ENCODE results near the gene GNG2.
A peak's percentile ranks its signal among the peaks of the same experiment; 100 is the strongest.

GNG2 gene

DNA sequence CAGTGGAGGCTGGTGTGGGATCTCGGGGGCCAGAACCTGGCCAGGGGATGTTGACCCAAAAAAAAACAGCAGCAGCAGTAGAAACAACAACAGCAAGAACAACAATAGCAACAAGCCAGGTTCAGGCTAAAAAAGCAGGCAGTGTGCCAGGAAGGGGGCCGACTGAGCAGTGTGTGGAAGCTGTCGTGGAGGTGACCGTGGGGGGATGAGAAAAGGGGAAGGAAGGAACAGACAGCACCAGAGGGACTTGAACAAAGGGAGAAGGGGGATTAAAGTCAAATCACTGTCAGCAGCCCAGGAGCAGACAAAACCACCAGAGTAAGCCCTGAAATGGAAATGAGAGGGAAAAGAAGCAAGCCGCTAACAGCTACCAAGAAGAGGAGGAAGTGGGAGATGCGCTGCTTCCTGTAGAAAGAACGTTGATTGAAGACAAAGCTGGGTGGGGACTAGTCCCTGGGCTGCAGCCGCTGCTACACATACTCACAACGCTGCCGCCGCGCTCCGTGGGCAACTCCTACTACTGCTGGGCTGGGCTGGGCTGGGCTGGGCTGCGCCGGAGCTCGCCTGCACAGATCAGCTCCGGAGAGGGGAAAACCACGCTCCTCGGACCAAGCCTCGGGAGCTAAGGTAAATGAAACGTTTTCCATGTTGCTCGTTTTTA lies at the start of gene GNG2:
GNG2 (plus strand) TSS at position 449 of the 661 bp plus-strand sequence. CDS start 90,067 bp downstream, outside the sequence.
- DNase-seq (ENCODE audit: low spot score): peak; percentile 87

DNA sequence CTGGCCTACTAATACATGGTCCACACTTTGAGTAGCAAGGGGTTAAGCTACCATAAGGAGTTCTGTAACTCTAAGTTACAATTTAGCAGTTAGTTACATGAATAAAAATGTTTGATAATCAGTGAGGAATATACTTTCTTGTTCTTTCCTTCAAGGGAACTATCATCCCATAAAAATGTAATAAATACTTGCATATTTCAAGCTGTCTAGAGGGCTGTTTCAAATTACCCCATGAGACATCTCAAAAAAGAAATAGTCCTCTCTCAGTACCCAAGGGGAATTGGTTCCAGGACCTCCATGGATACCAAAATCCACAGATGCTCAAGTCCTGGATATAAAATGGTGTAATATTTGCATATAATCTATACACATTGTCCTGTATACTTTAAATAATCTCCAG lies 48.7 kb upstream of the GNG2 start:
- no peak for DNase-seq (ENCODE audit: low spot score)

DNA sequence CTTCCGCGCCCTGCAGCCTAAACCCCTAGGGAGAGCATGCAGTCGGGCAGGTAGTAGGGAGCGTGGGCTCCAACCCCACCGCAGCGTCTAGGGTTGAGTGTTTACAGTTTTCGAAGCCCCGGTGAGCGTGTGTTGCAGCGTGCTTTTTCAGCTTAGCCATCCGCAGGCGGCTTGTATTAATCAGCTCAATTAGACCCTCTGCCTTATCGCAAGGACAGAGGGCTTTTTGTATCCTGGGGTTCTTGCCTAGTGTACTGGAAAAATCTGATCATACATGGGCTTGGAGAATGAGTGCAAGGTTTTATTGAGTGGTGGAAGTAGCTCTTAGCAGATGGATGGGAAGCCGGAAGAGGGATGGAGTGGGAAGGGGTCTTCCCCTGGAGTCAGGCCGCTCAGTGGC lies 44.4 kb upstream of the GNG2 start:
- DNase-seq (ENCODE audit: low spot score): no peak

DNA sequence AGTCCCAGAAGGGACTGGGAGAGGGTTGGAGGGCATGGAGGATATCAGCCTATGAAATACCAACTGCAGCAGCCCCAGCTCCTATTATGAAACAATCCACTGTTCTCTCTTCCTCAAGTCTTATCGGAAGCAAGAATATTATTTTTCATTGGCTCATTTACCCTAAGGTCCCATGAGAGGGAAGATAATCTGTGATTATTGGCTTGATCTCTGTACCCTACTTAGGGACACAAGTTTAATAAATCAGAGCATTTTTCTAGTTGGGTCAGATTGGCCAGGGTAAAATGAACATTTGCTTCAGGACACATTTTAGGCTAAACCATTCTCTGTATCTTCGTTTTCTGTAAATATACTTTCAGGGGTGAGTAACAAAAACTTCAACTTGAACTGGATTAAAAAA lies 43.1 kb upstream of the GNG2 start:
- DNase-seq (ENCODE audit: low spot score): no peak

DNA sequence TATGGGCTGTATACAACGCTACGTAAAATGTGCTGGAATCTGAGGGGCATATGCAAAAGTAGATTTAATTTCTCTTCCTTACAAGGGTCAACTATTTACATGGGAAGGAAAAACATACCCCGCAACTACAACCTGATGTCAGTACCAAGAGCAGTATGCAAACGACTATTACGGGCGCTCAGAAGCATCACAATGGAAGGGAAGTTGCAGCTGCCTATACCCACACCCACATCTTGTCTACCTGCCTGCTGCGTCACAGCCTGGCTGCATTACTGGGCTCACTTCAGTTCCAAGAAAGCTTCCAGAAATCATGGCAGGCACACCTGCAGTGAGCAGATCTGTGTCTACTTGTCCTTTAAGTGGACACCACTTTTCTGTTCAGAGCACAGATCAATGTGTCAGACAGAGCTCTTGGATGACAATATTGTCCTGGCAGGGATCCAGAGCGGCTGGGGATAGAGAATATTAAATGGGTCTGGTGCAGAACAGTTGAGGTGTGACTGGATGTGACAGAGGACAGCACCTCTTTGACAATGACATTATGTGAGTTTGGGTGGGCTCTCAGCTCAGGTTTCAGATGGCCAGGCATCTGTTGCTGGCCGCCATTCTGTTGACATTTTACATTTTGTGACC lies 41.5 kb upstream of the GNG2 start:
- no peak for DNase-seq (ENCODE audit: low spot score)

DNA sequence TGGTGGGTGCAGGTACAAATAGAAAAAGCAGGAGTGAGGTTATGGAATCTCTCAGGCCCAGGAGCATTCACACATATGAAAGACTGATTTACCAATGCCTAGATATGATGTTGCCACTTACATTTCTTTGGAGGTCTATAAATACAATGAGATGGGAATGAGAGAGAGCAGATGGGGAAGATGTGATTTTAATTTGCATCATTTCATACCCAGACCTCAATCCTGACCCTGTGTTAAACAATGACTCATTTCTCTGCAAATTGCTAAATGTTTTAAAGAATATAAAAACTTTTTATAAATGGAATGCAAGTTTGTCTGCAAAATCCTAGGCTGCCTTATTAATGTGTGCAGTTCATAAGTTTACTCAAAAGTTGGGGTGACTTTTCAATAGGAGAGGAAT lies 38.6 kb upstream of the GNG2 start:
- DNase-seq (ENCODE audit: low spot score): no peak

DNA sequence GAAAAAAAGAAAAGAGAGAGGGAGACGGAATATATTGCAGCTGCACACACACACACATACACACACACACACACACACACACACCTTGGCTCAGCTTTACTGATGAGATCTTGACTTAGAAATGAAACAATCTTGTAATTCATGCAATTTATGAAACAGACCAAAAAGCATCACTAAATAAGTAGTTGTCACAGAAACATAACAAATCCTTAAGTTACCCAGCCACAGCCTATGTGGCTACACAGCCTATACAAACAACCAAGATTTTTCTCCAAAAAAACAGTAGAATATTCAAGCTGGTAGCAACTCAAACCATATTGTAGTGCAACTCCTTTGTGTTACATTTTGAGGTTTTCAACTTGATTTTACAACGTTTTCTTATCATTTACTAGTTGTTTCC lies 37.9 kb upstream of the GNG2 start:
- no peak for DNase-seq (ENCODE audit: low spot score)

DNA sequence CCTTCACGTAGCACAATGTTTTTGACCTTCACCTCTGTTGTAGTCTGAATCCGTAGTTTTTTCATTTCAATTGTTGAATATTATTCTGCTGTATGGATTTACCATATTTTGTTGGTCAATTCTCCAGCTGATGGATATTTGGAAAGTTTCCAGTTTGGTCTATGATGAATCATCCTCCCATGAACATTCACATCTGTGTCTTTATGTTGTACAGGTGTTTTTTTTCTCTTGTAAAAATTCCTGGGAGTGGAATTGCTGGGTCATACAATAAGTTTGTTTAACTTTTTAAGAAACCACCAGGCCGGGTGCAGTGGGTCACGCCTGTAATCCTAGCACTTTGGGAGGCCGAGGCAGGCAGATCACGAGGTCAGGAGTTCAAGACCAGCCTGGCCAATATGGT lies 36.7 kb upstream of the GNG2 start:
- DNase-seq (ENCODE audit: low spot score): no peak

DNA sequence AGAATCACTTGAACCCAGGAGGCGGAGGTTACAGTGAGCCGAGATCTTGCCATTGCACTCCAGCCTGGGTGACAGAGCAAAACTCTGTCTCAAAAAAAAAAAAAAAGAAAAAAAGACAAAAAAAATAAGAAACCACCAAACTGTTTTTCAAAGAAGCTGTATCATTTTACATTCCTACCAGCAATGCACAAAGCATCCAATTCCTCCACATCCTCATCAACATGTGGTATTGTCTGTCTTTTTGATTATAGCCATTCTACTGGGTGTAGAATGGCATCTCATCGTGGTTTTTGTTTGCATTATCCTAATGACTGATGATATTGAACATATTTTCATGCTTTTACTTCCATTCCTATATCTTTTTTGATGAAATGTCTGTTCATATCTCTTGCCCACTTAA lies 36.2 kb upstream of the GNG2 start:
- no peak for DNase-seq (ENCODE audit: low spot score)

DNA sequence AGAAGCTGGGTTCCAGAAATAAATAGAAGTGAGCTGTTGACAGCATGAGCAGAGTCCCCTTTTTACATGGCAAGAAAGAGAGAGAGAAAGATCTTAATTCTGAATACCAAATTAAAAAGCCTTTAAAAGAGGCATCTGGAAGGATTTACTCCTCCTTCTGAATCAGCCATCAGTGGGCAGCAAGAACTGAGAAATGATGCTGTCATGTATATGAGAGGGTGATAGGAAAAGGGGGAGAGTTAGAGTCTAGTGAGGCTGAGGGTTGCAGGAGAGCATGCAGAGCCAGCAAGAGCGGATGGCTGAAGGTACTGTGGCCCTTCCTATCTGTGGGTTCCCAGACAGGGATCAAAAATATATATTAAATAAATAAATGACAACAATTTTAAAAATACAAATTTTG lies 34.5 kb upstream of the GNG2 start:
- DNase-seq (ENCODE audit: low spot score): no peak

DNA sequence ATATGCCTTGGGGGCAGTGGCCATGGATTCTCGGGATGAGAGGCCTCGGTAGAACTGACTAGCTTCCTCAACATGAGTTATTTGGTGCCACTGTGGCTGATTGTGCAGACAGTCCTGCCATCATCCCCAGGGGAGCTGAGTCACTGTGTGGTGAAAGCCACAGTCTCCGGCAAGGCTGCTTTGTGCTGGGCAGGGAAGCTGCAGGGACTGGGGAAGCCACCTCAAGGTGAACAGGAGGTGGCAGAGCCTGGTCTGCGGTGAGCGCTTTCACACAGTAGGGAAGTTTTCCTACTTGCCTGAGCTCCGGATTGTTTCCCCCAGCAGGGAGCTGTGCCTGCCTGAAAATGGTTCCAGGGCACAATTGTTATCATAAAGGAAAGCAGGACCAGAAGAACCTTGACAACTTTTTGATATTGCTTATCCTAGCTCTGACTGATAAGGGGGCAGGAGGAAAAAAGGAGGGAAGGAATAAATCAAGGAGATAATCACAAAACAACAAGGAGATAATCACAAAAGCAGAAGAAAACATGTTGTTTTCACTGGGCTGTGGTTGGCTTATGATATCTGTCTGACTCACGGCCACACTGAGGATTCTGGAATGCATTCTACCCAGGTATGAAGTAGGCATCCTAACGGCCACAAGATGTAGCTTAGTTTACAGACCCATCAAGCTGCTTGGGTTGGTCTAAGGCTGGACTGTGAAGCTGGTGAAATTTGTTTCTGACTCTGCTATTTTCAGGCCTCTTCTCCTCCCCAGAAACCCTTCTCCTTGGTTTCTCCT lies 32.2 kb upstream of the GNG2 start:
- peak; percentile 65 for DNase-seq (ENCODE audit: low spot score)

DNA sequence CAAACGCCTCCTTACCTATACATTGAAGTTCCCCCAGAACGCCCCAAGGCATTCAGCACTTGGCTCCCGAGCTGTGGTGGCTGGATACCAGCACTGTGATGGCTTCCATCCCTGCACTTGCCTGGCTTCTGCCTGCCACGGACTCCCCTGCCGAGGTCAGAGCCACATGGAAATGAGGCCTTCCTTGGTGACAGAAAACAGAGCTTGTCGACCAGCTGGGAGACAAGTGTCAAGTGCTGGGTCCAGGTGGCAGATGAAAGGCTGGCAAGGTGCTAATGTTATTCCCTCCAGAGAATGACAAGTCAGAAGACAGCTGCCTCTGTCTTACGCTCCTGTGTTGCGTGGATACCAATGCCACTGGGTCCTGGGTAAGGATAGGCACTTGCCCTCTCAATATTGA lies 26.2 kb upstream of the GNG2 start:
- no peak for DNase-seq (ENCODE audit: low spot score)

DNA sequence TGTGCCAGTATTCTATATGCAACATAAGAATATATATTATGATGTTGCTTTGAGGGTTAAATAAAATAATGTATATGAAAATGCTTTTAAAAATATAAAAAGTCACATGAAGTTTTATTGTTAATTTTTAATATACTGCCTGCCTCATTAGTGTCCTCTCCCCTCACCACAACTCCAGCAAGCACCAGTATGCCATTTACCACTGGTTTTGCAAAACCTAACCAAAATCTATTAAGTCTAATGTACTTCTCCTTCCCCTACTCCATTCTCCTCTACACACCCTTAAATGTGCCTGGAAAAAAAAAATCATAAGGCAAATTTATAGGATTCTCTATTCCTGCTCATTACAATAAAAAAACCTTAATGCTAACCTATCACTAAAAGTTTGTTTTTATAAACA lies 24.0 kb upstream of the GNG2 start:
- no peak for DNase-seq (ENCODE audit: low spot score)

DNA sequence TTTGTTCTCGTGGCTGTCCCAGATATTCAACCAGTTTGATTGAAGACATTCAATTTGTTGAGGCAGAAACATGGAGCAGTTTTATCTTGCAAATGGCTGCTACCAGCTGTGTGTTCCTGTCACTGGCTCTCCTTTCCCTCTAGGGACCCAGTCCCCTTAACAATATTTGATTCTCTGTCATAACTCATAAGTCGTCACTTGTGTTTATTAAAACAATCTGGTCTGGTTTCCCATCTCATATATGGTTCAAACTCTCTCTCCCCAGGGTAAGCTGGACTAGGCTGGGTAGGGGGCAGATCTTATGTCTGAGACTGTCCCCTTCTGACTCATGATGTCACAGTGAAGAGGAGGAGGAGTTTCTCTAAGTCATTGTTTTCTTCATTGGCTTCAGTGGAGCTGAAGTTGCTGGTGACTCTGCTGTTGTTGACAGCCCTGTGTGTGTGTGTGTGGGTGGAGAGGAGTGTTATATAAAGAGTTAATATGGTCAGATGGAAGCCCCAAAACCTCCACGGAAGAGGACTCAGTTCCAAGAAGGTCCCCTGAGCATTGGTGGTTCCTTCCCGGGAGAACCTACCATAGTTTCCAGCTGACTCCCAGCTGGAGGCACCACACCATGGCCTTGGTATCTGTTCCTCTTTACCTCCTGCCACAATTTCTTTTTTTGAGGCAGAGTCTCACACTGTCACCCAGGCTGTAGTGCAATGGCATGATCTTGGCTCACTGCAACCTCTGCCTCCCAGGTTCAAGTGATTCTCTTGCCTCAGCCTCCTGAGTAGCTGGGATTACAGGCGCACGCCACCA lies 16.1 kb upstream of the GNG2 start:
- DNase-seq (ENCODE audit: low spot score): no peak

DNA sequence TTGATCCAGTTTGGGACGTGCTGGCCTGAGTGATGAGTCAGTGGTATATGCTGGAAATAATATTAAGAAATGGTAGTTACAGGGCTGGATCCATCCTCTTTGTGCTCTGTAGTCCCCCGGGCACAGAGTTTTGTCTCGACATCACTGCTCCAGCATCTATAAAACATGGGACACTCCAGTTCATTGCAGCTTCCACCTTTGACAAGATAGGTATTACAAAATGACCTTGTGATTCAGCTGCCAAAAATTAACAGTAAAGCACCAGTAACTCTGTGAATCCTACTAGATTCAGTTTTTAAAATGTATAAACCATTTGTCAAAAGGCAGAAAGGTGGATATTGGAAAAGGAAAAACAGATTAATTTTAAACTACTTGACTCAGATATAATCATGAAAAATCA lies 14.6 kb upstream of the GNG2 start:
- DNase-seq (ENCODE audit: low spot score): no peak

DNA sequence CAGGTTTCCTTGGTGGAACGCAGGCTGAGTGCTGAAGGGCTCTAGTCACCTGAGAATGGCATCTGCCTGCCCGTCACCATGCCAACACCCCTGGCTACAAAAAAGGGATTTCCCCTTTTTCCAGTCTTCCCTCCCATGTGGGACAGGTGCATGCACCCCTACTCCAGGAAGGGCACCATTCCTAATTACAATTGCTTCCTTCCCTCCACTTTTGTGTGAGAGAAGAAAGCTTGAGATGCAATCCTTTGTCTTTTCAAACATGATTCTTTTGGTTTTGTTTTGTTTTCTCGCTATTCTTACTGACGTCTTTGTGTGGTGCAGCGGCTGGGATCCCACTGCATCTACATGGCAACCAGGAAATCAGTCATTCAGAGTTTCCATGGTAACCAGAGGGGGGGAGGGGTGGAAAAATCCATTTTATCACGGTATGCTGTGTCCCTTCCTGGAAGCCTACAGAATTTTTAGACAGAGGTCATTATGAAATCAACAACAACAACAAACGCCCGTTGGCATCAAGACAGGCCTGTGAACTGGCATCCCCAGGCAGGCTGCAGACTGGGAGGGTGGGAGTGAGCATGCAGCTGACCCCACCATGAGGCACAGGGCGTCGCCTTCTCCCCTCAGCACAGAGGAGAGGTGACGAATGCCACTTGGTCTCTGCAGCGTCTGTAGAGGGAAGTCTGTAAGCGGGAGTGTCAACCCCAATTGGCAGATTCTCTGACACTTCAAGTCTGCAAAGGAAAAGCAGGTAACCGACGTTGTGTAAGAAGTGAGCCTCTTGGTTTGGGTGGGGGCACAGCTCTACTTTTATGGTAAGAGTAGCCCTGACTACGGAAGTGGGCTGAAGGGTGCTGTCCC lies 13.6 kb upstream of the GNG2 start:
- DNase-seq (ENCODE audit: low spot score): peak; percentile 94

DNA sequence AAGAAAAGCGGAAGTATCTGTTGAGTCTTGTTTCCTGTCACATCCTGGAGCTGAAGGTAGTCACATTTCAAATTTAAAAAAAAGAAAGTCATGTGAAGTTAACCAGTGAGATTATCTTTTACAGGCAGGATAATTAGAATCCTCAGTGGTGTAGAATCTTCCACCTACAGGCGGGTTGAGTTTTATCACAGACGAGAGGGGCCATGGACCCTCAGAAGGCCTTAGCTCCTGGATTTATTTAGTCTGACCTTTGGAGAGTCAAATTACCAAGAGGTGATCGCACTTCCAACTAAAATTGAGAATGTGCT lies 13.0 kb upstream of the GNG2 start:
- DNase-seq (ENCODE audit: low spot score): no peak

DNA sequence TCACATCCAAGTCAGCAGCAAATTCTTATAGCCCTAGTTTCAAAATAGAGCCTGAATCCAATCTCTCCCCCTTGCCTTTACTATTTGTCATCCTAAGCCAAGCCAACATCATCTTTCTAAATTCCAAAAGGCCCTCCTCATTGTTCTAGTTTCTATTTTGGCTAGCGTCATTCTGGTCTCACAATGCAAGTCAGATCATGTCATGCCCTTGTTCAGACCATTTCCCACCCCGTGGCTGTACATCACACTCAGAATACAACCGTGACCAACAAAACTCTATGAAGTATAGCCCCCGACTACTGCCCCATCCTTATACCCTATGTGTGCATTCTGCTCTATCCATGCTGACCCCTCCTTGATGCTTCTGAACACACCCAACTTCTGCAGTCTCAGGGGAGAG lies 12.3 kb upstream of the GNG2 start:
- DNase-seq (ENCODE audit: low spot score): no peak

DNA sequence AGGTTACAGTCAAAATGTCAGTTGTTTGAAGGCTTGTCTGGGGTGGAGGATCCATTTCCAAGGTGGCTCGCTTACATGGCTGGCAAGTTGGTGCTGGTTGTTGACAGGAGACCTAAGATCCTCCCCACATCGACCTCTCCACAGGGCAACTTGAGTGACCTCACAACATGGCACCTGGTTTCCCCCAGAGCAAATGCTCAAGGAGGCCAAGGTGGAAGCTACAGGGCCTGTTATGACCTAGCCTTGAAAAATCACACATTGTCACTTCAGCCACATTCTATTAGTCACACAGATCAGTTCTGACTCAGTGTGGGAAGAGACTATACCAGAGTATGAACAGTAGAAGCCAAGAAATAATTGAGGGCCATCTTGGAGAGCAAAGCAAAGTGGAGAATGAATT lies 11.3 kb upstream of the GNG2 start:
- peak; percentile 31 for DNase-seq (ENCODE audit: low spot score)

DNA sequence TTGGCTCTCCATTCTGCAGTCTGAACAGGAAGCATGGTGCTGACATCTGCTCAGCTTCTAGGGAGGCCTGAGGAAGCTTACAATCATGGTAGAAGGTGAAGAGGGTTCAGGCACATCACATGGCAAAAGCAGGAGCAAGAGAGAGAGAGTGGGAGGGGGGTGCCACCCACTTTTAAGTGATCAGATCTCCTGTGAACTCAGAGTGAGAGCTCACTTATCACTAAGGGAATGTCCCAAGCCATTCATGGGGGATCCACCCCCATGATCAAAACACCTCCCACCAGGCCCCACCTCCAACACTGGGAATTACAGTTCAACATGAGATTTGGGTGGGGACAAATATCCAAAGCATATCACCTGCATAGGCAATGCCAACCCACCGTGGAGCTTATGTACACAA lies 9.8 kb upstream of the GNG2 start:
- DNase-seq (ENCODE audit: low spot score): no peak

DNA sequence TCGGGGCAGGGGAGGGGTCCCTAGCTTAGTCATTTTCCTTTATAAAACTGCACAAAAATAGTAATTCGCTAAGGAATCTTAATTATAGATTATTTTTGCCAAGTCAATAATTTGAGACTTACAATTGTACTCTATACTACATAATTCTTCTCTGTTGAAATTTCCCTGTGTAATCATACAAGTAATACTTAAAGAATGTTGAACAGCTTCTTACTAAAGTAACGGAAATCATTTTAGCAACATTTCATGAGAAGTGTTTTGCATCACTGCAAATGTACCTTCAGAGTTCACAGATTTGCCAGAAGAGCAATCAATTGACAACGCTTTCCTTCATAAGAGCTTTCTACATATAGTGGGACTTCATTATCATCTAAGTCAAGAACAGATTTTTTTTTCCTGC lies 7.9 kb upstream of the GNG2 start:
- no peak for DNase-seq (ENCODE audit: low spot score)

DNA sequence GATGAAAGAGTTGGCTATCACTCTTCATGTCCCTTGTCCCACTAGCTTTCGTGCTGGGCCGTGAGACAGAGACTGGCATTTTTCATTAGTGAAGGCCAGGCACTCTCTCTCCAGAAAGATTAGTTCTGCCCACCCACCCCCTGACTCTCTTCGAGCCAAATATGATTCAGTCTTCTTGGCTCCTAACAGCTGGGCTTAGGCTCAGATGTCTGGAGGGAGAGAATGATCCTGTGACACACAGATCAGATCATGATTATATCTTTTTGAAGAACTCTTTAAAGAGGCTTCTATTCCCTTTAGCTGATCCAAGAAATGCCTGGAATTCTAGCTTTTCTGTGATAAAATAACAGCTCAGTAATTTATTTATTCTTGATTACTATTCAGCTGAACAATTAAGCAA lies 5.2 kb upstream of the GNG2 start:
- no peak for DNase-seq (ENCODE audit: low spot score)
